Mucosa of descending colon (tissue), 3 donors: Measurements from ENCODE around the gene FBLN2. TPM values are rescaled to one million over a fixed set of nuclear protein-coding genes. Genes with fewer than 3 reads are reported as not detected.

Source experiments
- ATAC-seq: fragments of 200-7000 bp; cut with Tn5 transposase; one replicate; pipeline ENCODE4 v1.9.1; 2020; ENCODE audit warnings: mild to moderate bottlenecking, moderate library complexity
- DNase-seq, 3 donors: peaks; one replicate each; pipeline ENCODE4 v3.0.0-alpha.2; 2020
- H3K36me3 ChIP-seq: fragments of 200-600 bp; one replicate; pipeline ENCODE4 v1.8.0; 2021; ENCODE audit warnings: low read depth, mild to moderate bottlenecking
- H3K4me1 ChIP-seq: fragments of 200-600 bp; one replicate; pipeline ENCODE4 v1.8.0; 2021; ENCODE audit warnings: low read depth, mild to moderate bottlenecking
- H3K4me3 ChIP-seq: fragments of 200-600 bp; one replicate; pipeline ENCODE4 v1.8.0; 2021; ENCODE audit warnings: mild to moderate bottlenecking
- H3K9me3 ChIP-seq: fragments of 200-600 bp; one replicate; pipeline ENCODE4 v1.8.0; 2021; ENCODE audit warnings: mild to moderate bottlenecking
- CTCF ChIP-seq: fragments of 200-600 bp; IDR thresholded peaks from one replicate; pipeline ENCODE4 v1.8.0; 2022; ENCODE audit warnings: antibody characterized with exemption, mild to moderate bottlenecking
- intact Hi-C, 2 donors: fragments of 100-400 bp; cut with DNase I in 1 of 2; cut with micrococcal nuclease in 1 of 2; formaldehyde crosslinking; loops; one replicate each; pipeline versions ENCODE4 v1.11.0 to v1.11.1; 2022; cut with DNase I, micrococcal nuclease
- total RNA-seq, 3 donors: library from RNA; stranded (reverse); fragmentation: NEBNext Ultra II Directional in 2 of 3; extraction: Animal tissue kit (Norgen Biotek cat#: 25700) in 2 of 3; gene quantifications; one replicate each; pipeline versions ENCODE4 v1.2.1 to v1.2.4, GENCODE V29; 2021 to 2023
- donor health status: DM: no; HTN: no; CAD: no; lungs with moderate emphysema.
- donor health status: DM: no; HTN: no; CAD: no.
- donor health status: DM: no; HTN: yes; CAD: no.

The FBLN2 gene
- total RNA-seq, 3 donors from 2014 or later = 10.2 to 48.9 (median 30.5) TPM

DNA sequence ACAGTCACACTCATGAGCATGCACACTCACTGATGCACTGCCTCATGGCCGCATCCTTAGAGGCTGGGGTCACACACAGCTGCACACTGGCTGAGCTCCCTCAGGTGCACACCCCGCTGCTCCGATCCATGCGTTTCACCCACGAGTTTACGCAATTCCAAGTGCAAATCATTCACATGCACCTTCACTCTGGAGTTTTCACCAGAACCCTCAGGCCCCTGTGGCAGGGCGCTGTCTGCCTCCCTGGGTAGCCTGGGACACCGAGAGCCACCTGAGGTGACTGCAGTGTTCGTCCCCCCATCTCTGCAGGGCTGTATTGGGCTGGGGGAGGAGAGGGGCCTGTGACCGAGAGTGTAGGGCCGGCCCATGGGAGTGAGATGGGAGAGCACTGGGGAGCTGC is 134.8 kb downstream of the FBLN2 start:
- no peak for ATAC-seq
- intact Hi-C loops = no loop called here
- no peak for TF ChIP-seq CTCF

GRCh38 chr3:13684350-13684749 is 135.4 kb downstream of the FBLN2 start:
- no peak for DNase-seq
- no peaks in the 10 kb centered on the region for H3K36me3 ChIP-seq
- no peak for ATAC-seq
- H3K4me3 ChIP-seq = no peak overlapping the region
- intact Hi-C loops = no loop called here
- H3K4me1 ChIP-seq = no peaks in the 10 kb centered on the region
- TF ChIP-seq CTCF = no peak
- H3K9me3 ChIP-seq = no peaks in the 10 kb centered on the region

More for the DNA sequence above, 134.8 kb downstream of the FBLN2 start:
- H3K4me1 ChIP-seq = no peaks in the 10 kb centered on the region
- H3K4me3 ChIP-seq = no peak overlapping the region
- DNase-seq = no peak
- H3K36me3 ChIP-seq = no peaks in the 10 kb centered on the region
- H3K9me3 ChIP-seq = no peaks in the 10 kb centered on the region

DNA sequence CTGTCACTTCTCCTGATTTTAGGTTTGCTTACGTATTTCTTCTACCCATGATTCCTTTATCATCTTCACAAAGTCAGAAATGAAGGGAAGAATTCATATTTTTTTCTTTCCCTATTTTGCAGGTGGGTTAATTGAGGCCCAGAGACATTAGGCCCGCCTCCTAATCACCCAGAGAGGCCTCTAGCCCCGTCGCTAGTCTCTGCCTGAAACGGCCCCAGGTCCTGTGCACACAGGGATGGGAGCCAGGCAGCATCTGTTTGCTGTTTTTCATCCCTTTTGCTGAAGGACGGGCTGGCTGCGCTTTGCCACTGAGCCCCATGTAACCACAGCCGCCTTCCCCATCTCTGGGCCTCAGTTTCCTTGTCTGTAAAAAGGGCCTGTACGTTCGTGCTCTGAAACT is 135.9 kb downstream of the FBLN2 start:
- intact Hi-C loops = no loop called here
- H3K4me1 ChIP-seq = no peaks in the 10 kb centered on the region
- no peak for DNase-seq
- no peaks in the 10 kb centered on the region for H3K9me3 ChIP-seq
- TF ChIP-seq CTCF = no peak
- H3K4me3 ChIP-seq = no peak overlapping the region
- no peak for ATAC-seq
- no peaks in the 10 kb centered on the region for H3K36me3 ChIP-seq

- DNase-seq (no peak), ATAC-seq (no peak)
- intact Hi-C loops = no loop called here
- Histone ChIP-seq H3K4me3 (no peak overlapping the region), H3K4me1 (no peaks in the 10 kb centered on the region), H3K36me3 (no peaks in the 10 kb centered on the region), H3K9me3 (no peaks in the 10 kb centered on the region)
- no peak for TF ChIP-seq CTCF
These were observed 136.8 kb downstream of the FBLN2 start for GRCh38 chr3:13685721-13686120.

- Histone ChIP-seq H3K9me3 (no peaks in the 10 kb centered on the region), H3K4me1 (no peaks in the 10 kb centered on the region), H3K36me3 (no peaks in the 10 kb centered on the region), H3K4me3 (no peak overlapping the region)
- no peak for TF ChIP-seq CTCF
- no peak for DNase-seq
- no peak for ATAC-seq
- intact Hi-C loops = no loop called here
These were observed 137.6 kb downstream of the FBLN2 start for GRCh38 chr3:13686367-13687160.
